Neural progenitor cell (in vitro differentiated cells): ENCODE data around the gene PDE9A. TPM values are rescaled to one million over a fixed set of nuclear protein-coding genes. Genes with fewer than 3 reads are reported as not detected.

ENCODE experiments used
- DNase-seq: peaks from one replicate; pipeline ENCODE4 v3.0.0-alpha.2; 2016; ENCODE audit warnings: low spot score
- H2AFZ ChIP-seq: fragments of 200-600 bp; sonication (generic); replicated peaks from 2 replicates; pipeline ENCODE4 v1.6.1; 2016; ENCODE audit warnings: antibody characterized with exemption
- H3F3A ChIP-seq: fragments of 200-600 bp; sonication (generic); 2 replicates; pipeline ENCODE4 v1.6.1; 2016; ENCODE audit warnings: antibody characterized with exemption, low read depth
- H3K27ac ChIP-seq: fragments of 200-600 bp; sonication (generic); 2 replicates; pipeline ENCODE4 v1.5.1; 2016; ENCODE audit warnings: mild to moderate bottlenecking
- H3K27me3 ChIP-seq: fragments of 200-600 bp; sonication (generic); 2 replicates; pipeline ENCODE4 v1.6.1; 2016; ENCODE audit warnings: mild to moderate bottlenecking, moderate library complexity
- H3K36me3 ChIP-seq: fragments of 200-600 bp; sonication (generic); 2 replicates; pipeline ENCODE4 v1.5.1; 2016
- H3K4me1 ChIP-seq: fragments of 200-600 bp; sonication (generic); 2 replicates; pipeline ENCODE4 v1.6.1; 2016; ENCODE audit warnings: mixed run types
- H3K4me2 ChIP-seq: fragments of 200-600 bp; sonication (generic); 2 replicates; pipeline ENCODE4 v1.6.1; 2016
- H3K4me3 ChIP-seq: fragments of 200-600 bp; sonication (generic); 2 replicates; pipeline ENCODE4 v1.5.1; 2016
- H3K79me2 ChIP-seq: fragments of 200-600 bp; sonication (generic); 2 replicates; pipeline ENCODE4 v1.6.1; 2016; ENCODE audit warnings: low read depth
- H3K9ac ChIP-seq: fragments of 200-600 bp; sonication (generic); 2 replicates; pipeline ENCODE4 v1.6.1; 2016
- H3K9me3 ChIP-seq: fragments of 200-600 bp; sonication (generic); 2 replicates; pipeline ENCODE4 v1.5.1; 2016; ENCODE audit warnings: low read depth
- H4K20me1 ChIP-seq: fragments of 200-600 bp; sonication (generic); 2 replicates; pipeline ENCODE4 v1.6.1; 2016; ENCODE audit warnings: low read depth
- H3K27ac Mint-ChIP-seq: 3 replicates; pipeline ENCODE4 v1.8.0; 2021; ENCODE audit warnings: mixed read lengths
- H3K27me3 Mint-ChIP-seq: 2 replicates; pipeline ENCODE4 v1.8.0; 2022; ENCODE audit warnings: low read depth, mild to moderate bottlenecking, inconsistent platforms, moderate library complexity, mixed read lengths; ENCODE audit not compliant: insufficient read depth
- H3K36me3 Mint-ChIP-seq: 3 replicates; pipeline ENCODE4 v1.8.0; 2021; ENCODE audit warnings: mixed read lengths
- H3K4me1 Mint-ChIP-seq: 3 replicates; pipeline ENCODE4 v1.8.0; 2021; ENCODE audit warnings: mixed read lengths
- H3K4me3 Mint-ChIP-seq: 3 replicates; pipeline ENCODE4 v1.8.0; 2021; ENCODE audit warnings: mild to moderate bottlenecking, moderate library complexity, mixed read lengths
- H3K9me3 Mint-ChIP-seq: 3 replicates; pipeline ENCODE4 v1.8.0; 2020; ENCODE audit warnings: mixed read lengths
- CTCF ChIP-seq: fragments of 200-600 bp; sonication (generic); IDR thresholded peaks from 2 replicates; pipeline ENCODE4 v1.5.1; 2017; ENCODE audit warnings: antibody characterized with exemption, mild to moderate bottlenecking
- EZH2 ChIP-seq: fragments of 200-600 bp; sonication (generic); IDR thresholded peaks from 2 replicates; pipeline ENCODE4 v1.6.1; 2017; ENCODE audit warnings: antibody characterized with exemption, mild to moderate bottlenecking, moderate library complexity
- EZH2phosphoT487 ChIP-seq: fragments of 200-600 bp; sonication (generic); IDR thresholded peaks from 2 replicates; pipeline ENCODE4 v1.6.1; 2017; ENCODE audit warnings: antibody characterized with exemption
- total RNA-seq: library from RNA; depleted of rRNA; stranded (reverse); fragments of >200 nt; gene quantifications from 2 replicates; pipeline ENCODE4 v1.2.3, GENCODE V29; 2015; ENCODE audit warnings: low replicate concordance

The PDE9A gene
- total RNA-seq, 1 donor from 2014 or later, result 41.0 TPM

GRCh38 chr21:42765656-42766055 is 112.2 kb downstream of the PDE9A start:
- H3K4me3 ChIP-seq, result no peak overlapping the region
- no peaks in the 10 kb centered on the region for H4K20me1 ChIP-seq
- H3K9ac ChIP-seq, result no peak overlapping the region
- H3K9me3 ChIP-seq, result no peaks in the 10 kb centered on the region
- H3F3A ChIP-seq, result no peaks in the 10 kb centered on the region
- H3K4me1 Mint-ChIP-seq, result peaks cover 4% of the 10 kb centered on the region
- no peak overlapping the region for H3K27ac ChIP-seq
- H3K27ac Mint-ChIP-seq, result peak overlapping the region; percentile 42
- no peaks in the 10 kb centered on the region for H3K4me1 ChIP-seq
- peaks cover 34% of the 10 kb centered on the region for H3K36me3 Mint-ChIP-seq
- H2AFZ ChIP-seq, result no peak overlapping the region
- no peak for DNase-seq
- no peaks in the 10 kb centered on the region for H3K79me2 ChIP-seq
- TF ChIP-seq CTCF, result no peak
- no peak for TF ChIP-seq EZH2phosphoT487
- TF ChIP-seq EZH2, result no peak
- peaks cover 2% of the 10 kb centered on the region for H3K27me3 Mint-ChIP-seq
- H3K4me2 ChIP-seq, result no peak overlapping the region
- no peaks in the 10 kb centered on the region for H3K27me3 ChIP-seq
- no peaks in the 10 kb centered on the region for H3K9me3 Mint-ChIP-seq
- H3K36me3 ChIP-seq, result no peaks in the 10 kb centered on the region
- H3K4me3 Mint-ChIP-seq, result no peak overlapping the region

- H3K9ac ChIP-seq, result no peak overlapping the region
- no peak overlapping the region for H3K4me2 ChIP-seq
- TF ChIP-seq EZH2, result no peak
- no peak for TF ChIP-seq EZH2phosphoT487
- Mint-ChIP-seq H3K9me3 (no peaks in the 10 kb centered on the region), H3K4me3 (peak overlapping the region; percentile 58), H3K27ac (no peak overlapping the region), H3K36me3 (peaks cover 38% of the 10 kb centered on the region), H3K4me1 (peaks cover 4% of the 10 kb centered on the region), H3K27me3 (peaks cover 5% of the 10 kb centered on the region)
- H2AFZ ChIP-seq, result no peak overlapping the region
- H3K79me2 ChIP-seq, result no peaks in the 10 kb centered on the region
- no peaks in the 10 kb centered on the region for H3K4me1 ChIP-seq
- no peaks in the 10 kb centered on the region for H3K36me3 ChIP-seq
- no peaks in the 10 kb centered on the region for H3K27me3 ChIP-seq
- H3F3A ChIP-seq, result no peaks in the 10 kb centered on the region
- H3K9me3 ChIP-seq, result no peaks in the 10 kb centered on the region
- DNase-seq, result no peak
- no peaks in the 10 kb centered on the region for H4K20me1 ChIP-seq
- no peak overlapping the region for H3K27ac ChIP-seq
- no peak overlapping the region for H3K4me3 ChIP-seq
Measured at GRCh38 chr21:42766739-42767560, 113.5 kb downstream of the PDE9A start.

GRCh38 chr21:42767561-42767835 is 114.1 kb downstream of the PDE9A start:
- H3K4me2 ChIP-seq, result no peak overlapping the region
- DNase-seq, result no peak
- H3K4me3 ChIP-seq, result no peak overlapping the region
- Mint-ChIP-seq H3K27me3 (peaks cover 5% of the 10 kb centered on the region), H3K4me3 (no peak overlapping the region), H3K4me1 (peaks cover 4% of the 10 kb centered on the region), H3K9me3 (no peaks in the 10 kb centered on the region), H3K27ac (no peak overlapping the region), H3K36me3 (peaks cover 37% of the 10 kb centered on the region)
- no peaks in the 10 kb centered on the region for H3F3A ChIP-seq
- no peaks in the 10 kb centered on the region for H3K4me1 ChIP-seq
- H3K27ac ChIP-seq, result no peak overlapping the region
- H2AFZ ChIP-seq, result no peak overlapping the region
- TF ChIP-seq EZH2phosphoT487 (no peak), CTCF (no peak), EZH2 (no peak)
- no peaks in the 10 kb centered on the region for H4K20me1 ChIP-seq
- no peaks in the 10 kb centered on the region for H3K36me3 ChIP-seq
- no peaks in the 10 kb centered on the region for H3K27me3 ChIP-seq
- H3K9me3 ChIP-seq, result no peaks in the 10 kb centered on the region
- H3K9ac ChIP-seq, result no peak overlapping the region
- H3K79me2 ChIP-seq, result no peaks in the 10 kb centered on the region

- Histone ChIP-seq H3K27ac (no peak overlapping the region), H3K9ac (no peak overlapping the region), H3K9me3 (no peaks in the 10 kb centered on the region), H3F3A (no peaks in the 10 kb centered on the region), H3K4me1 (no peaks in the 10 kb centered on the region), H3K4me2 (no peak overlapping the region), H2AFZ (no peak overlapping the region), H4K20me1 (no peaks in the 10 kb centered on the region), H3K36me3 (no peaks in the 10 kb centered on the region), H3K27me3 (no peaks in the 10 kb centered on the region), H3K79me2 (no peaks in the 10 kb centered on the region), H3K4me3 (no peak overlapping the region)
- peak overlapping the region; percentile 57 for H3K27ac Mint-ChIP-seq
- no peak for TF ChIP-seq CTCF
- no peak for TF ChIP-seq EZH2phosphoT487
- no peak overlapping the region for H3K4me3 Mint-ChIP-seq
- peaks cover 34% of the 10 kb centered on the region for H3K36me3 Mint-ChIP-seq
- no peak for DNase-seq
- H3K9me3 Mint-ChIP-seq, result no peaks in the 10 kb centered on the region
- H3K27me3 Mint-ChIP-seq, result peaks cover 5% of the 10 kb centered on the region
- peaks cover 2% of the 10 kb centered on the region for H3K4me1 Mint-ChIP-seq
Measured at GRCh38 chr21:42768324-42769121, 115.1 kb downstream of the PDE9A start.
